PFSK-1 (cell line): Measurements from ENCODE around the gene PPEF1.

Experiments used
- FOXP2 ChIP-seq: optimal IDR thresholded peaks from 2 replicates; pipeline ENCODE3; 2011; ENCODE audit warnings: borderline replicate concordance, control low read depth, inconsistent platforms; ENCODE audit not compliant: insufficient read depth; ENCODE audit errors: extremely low read length, extremely low read depth
- POLR2AphosphoS5 ChIP-seq: IDR thresholded peaks from 2 replicates; pipeline ENCODE4 v1.6.1; 2012; ENCODE audit warnings: low read depth, mild to moderate bottlenecking, control low read depth, low read length, moderate library complexity
- REST ChIP-seq, 2 experiments: IDR thresholded peaks; 2 replicates each; pipeline versions ENCODE4 v1.6.1 to v1.8.0; 2011 to 2012; ENCODE audit warnings: low read depth in 2 of 2, low read length in 2 of 2, control low read depth in 1 of 2, inconsistent platforms in 1 of 2, mild to moderate bottlenecking in 1 of 2, moderate library complexity in 1 of 2; ENCODE audit not compliant: insufficient read depth in 1 of 2
- SIN3A ChIP-seq: IDR thresholded peaks from 2 replicates; pipeline ENCODE4 v1.6.1; 2012; ENCODE audit warnings: mild to moderate bottlenecking, low read length, moderate library complexity, borderline replicate concordance; ENCODE audit not compliant: insufficient read depth
- TAF1 ChIP-seq: IDR thresholded peaks from 2 replicates; pipeline ENCODE4 v1.6.1; 2012; ENCODE audit warnings: low read length, control low read depth, borderline replicate concordance; ENCODE audit not compliant: insufficient read depth

PPEF1 gene

GRCh38 chrX:18668071-18668835 lies 39.2 kb upstream of the PPEF1 start:
- TF ChIP-seq REST (IDR thresholded peaks at IDR 0.05; ENCODE audit: insufficient read depth in 1 of 2, low read depth in 2 of 2, low read length in 2 of 2) (no peak), TAF1 (no peak), POLR2AphosphoS5 (no peak), SIN3A (no peak), FOXP2 (no peak)

- TF ChIP-seq TAF1: no peak
- TF ChIP-seq REST (IDR thresholded peaks at IDR 0.05; ENCODE audit: insufficient read depth in 1 of 2, low read depth in 2 of 2, low read length in 2 of 2): no peak
- TF ChIP-seq SIN3A: no peak
- TF ChIP-seq FOXP2: no peak
- TF ChIP-seq POLR2AphosphoS5: no peak
Observed at GRCh38 chrX:18672008-18672407, 35.4 kb upstream of the PPEF1 start, which contains the start of gene RS1. RS1 (minus strand) TSS chrX:18672108; CDS start chrX:18672068, 40 bp downstream.

- no peak for TF ChIP-seq POLR2AphosphoS5
- no peak for TF ChIP-seq FOXP2
- no peak for TF ChIP-seq REST (IDR thresholded peaks at IDR 0.05; ENCODE audit: insufficient read depth in 1 of 2, low read depth in 2 of 2, low read length in 2 of 2)
- TF ChIP-seq TAF1: no peak
- no peak for TF ChIP-seq SIN3A
Observed at GRCh38 chrX:18674417-18674787, 33.0 kb upstream of the PPEF1 start.

- TF ChIP-seq POLR2AphosphoS5 (no peak), REST (IDR thresholded peaks at IDR 0.05; ENCODE audit: insufficient read depth in 1 of 2, low read depth in 2 of 2, low read length in 2 of 2) (no peak), TAF1 (no peak), FOXP2 (no peak)
Observed at GRCh38 chrX:18674788-18675735, 32.4 kb upstream of the PPEF1 start.
